Fibroblast of the conjunctiva (primary cell): ENCODE data around the gene SNCAIP.
A peak's percentile ranks its signal among the peaks of the same experiment; 100 is the strongest.

Experiments used
- DNase-seq: peaks from one replicate; pipeline ENCODE4 v3.0.0-alpha.2; 2010; ENCODE audit warnings: low read depth

SNCAIP gene

DNA sequence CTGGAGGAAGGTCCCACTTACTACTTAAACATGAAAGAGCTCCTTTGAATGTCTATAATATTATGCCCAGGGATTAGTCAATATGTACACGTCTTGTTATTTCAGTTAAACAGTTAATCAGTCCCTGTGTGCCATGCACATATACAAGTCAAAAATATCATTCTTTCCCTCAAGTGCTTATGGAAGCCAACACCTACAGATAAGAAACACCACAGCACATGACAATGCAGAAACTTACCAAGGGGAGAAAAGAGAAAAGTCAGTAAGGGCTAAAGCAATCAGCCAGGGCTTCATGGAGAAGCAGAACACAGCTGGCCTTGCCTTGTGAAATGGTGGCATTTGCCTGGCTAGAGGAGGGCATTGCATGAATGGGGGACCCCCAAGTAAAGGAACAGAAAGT, 88.3 kb downstream of the SNCAIP start:
- no peak for DNase-seq

- no peak for DNase-seq
Observed at GRCh38 chr5:122400938-122401337, 88.9 kb downstream of the SNCAIP start.

DNA sequence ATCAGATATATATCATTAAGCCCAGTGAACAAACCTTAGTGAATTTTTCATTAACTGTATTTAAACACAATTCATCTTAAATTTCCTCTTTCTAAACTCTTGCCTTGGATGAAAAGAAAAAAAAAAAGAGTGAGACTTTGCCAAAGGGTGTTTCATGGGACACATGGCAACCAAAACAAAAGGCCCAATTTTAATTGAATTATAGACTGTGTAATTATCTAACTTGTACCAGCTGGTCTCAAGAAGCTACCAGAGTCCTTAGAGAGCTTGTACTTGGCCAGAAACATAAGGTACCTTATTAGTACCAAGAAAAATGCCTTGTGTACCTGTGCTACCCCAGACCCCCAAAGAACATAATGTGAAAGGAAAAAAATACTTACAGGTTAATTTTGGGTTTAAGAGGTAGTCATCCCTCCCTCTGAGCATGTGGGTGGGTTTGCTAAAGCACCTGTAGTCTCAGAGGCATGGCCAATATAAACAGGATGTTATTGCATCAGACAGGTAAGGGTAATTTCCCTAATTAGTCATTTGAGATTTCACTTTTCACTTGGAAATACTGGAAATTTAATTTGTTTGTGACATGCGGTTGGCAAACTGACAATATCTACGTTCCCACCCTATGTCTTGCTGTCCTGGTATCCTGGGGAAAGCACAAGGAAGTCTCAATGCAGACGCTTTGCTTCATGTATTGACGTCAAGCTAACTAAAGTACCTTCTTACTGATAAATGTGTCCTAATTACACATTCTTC, 90.1 kb downstream of the SNCAIP start:
- no peak for DNase-seq

DNA sequence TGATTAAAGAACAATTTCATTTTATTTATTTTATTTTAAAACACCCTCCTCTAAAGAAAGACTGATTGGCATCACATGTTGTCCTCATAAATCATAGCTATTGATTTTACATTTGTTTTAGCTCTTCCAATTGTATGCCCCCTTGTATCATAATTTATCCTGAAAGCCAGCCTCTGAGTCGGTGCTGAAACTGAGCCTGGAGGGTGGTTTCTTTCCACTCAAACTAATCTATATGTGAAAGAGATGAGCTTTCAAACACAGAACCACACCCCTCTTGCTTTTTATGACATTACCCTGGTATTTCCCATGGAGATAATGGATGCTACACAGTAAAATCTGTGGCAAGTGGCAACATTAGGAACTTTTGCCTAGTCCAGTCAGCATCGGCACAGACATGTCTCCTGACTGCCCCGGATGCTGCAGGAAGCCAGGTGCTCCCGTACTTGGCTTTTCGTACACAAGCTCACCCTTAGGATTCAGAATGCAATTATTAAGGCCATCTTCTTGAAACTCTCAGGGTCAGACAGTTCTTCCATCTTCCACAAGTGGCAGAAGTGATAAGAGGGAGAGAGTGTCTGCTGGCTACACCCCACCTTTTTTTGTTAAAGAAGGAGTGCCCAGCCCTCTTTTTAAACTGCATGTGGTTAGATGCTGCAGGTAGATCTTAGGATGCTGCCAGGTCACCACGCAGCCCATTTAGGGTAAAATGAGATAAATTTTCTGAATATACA, 91.1 kb downstream of the SNCAIP start:
- DNase-seq = no peak

- DNase-seq = no peak
Observed at GRCh38 chr5:122404018-122404417, 92.0 kb downstream of the SNCAIP start.

GRCh38 chr5:122404653-122405362, 92.8 kb downstream of the SNCAIP start:
- DNase-seq = no peak

DNA sequence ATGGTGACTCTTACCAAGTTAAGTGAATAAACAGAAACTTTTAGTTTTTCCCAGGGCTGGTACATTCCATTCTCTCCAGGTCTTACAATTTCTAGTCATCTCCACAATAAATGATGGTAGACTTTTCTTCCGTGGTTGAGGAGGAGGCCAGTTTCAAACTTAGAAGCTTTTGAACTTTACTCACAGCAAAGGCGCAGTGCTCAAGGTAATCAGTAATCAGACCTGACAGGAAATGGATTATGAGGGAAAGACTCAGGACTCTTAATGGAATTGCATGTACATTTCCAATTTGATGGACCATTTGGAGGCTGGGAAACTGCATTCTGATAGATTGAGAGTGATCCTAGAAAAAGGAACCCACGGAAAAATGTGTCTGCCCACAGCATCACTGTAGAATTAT, 93.7 kb downstream of the SNCAIP start:
- no peak for DNase-seq

GRCh38 chr5:122406181-122406580, 94.1 kb downstream of the SNCAIP start:
- no peak for DNase-seq

GRCh38 chr5:122408592-122409224, 96.7 kb downstream of the SNCAIP start:
- no peak for DNase-seq

DNA sequence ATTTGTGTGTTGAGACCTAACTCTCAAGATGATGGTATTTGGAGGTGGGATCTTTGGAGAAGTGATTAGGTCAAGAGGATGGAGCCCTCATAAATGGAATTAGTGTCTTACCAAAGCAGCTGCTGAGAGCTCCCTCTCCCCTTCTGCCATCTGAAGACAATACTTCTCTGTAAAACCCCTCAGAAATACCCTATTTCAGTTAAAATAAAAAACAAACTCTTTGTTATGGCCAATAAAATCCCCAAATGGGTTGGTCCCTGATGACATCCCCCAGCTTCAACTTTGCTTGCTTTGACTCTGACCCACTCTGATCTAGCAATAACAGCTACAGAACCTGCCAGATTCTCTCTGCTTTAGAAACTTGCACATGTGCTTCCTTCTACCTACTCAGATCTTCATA, 100.9 kb downstream of the SNCAIP start:
- no peak for DNase-seq

DNA sequence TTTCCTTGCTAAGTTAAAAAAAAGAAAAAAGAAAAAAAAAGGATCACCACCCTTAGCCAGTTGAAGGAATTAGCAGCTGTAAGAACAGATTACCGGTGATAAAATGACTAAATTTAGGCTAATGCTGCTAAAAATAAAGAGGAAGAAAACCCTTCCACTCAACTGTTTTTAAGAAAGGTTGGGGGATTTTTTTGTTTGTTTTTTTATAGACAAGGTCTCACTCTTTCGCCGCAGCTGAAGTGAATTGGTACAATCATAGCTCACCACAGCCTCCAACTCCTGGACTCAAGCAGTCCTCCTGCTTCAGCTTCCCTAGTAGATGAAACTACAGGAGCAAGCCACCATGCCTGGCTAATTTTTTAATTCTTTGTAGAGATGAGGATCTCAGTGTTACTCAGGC, 101.7 kb downstream of the SNCAIP start:
- no peak for DNase-seq

GRCh38 chr5:122415030-122415800, 103.2 kb downstream of the SNCAIP start:
- peak; percentile 68 for DNase-seq

- no peak for DNase-seq
Observed at GRCh38 chr5:122415801-122416120, 103.7 kb downstream of the SNCAIP start.

- no peak for DNase-seq
Observed at GRCh38 chr5:122419142-122419894, 107.3 kb downstream of the SNCAIP start.

GRCh38 chr5:122420091-122420490, 108.1 kb downstream of the SNCAIP start:
- DNase-seq = peak; percentile 5

GRCh38 chr5:122420537-122421236, 108.7 kb downstream of the SNCAIP start:
- DNase-seq = no peak

DNA sequence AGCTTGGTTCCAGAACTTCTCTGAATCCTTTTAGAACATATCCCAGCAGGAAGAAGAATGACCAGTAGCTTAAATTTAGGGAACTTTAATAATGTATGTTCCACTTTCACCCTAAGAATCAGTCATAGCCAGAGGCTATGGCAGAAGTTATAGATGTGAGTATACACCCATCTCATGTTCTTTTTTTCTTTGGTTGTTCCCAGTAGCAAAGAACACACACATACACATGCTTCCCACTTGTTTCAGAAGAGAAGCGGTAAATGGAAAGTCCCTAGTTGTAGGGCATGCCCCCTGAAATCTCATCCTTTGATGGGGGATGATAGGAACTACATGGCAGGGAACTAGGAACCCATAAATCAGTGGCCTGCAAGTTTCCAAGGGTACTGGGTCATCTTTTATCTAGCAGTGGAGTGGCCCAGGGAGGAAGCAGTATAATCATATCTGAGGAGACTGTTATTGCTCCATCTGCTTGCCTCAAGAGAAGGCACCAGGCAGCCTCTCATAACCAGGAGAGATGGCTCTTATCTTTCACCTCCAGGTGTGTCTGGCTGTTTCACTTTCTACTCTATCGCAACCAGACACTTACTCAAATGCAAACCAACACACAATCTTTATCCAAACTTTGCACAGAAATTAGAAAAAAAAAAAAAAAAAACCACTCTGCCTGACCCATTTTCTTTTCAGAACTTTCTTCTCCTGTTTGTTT, 109.5 kb downstream of the SNCAIP start:
- no peak for DNase-seq

- no peak for DNase-seq
Observed at GRCh38 chr5:122423221-122423620, 111.2 kb downstream of the SNCAIP start.

- no peak for DNase-seq
Observed at GRCh38 chr5:122424132-122424531, 112.1 kb downstream of the SNCAIP start.

DNA sequence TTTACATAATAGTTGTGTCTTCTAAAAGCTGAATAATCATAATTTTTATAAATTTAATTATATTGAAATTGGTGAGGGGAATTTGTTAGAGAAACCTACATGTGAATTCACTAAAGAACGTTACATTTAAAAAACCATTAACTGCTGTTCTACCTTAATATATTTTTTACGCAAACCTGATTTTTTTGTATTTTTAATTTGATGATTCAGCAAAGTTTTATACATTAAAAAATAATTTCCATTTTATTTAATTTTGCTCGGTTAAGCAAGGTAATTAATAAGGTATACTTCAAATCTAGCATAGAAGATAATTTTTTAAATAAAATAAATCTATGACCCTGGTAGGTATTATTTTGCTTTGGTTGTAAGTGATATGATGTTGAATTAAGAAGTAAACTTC, 114.3 kb downstream of the SNCAIP start:
- no peak for DNase-seq
